K562 (cell line): Measurements from ENCODE around the gene CDC37. TPM values are rescaled to one million over a fixed set of nuclear protein-coding genes. Genes with fewer than 3 reads are reported as not detected.

Experiments used
- ARHGAP35 ChIP-seq: fragments of 450-650 bp; IDR thresholded peaks from 2 replicates; pipeline ENCODE4 v1.6.1; 2018; ENCODE audit not compliant: partially characterized antibody
- BMI1 ChIP-seq: fragments of 150-350 bp; IDR thresholded peaks from 2 replicates; pipeline ENCODE4 v1.6.1; 2014; ENCODE audit warnings: low read length
- BRF1 ChIP-seq: IDR thresholded peaks from 3 replicates; pipeline ENCODE4 v1.6.1; 2011; ENCODE audit warnings: borderline replicate concordance, mild to moderate bottlenecking; ENCODE audit not compliant: insufficient read length; ENCODE audit errors: extremely low read depth
- CXXC5 ChIP-seq: fragments of 250-450 bp; sonication (Bioruptor Pico); IDR thresholded peaks from 2 replicates; pipeline ENCODE4 v1.8.0; 2022; ENCODE audit warnings: inconsistent platforms, mild to moderate bottlenecking, moderate library complexity
- E2F1 ChIP-seq: sonication (generic); formaldehyde crosslinking; IDR thresholded peaks from 2 replicates; pipeline ENCODE4 v1.8.1; 2023; ENCODE audit warnings: mild to moderate bottlenecking, missing genetic modification reagents, moderate library complexity
- FOSL1 ChIP-seq: fragments of 200-800 bp; sonication (Bioruptor generic); conservative IDR thresholded peaks from 2 replicates; pipeline ENCODE4 v1.6.1; 2016; ENCODE audit warnings: missing genetic modification characterization, missing compliant biosample characterization
- FOXA3 ChIP-seq, 2 experiments: fragments of 450-650 bp in 1 of 2; sonication (generic) in 1 of 2; formaldehyde crosslinking; IDR thresholded peaks in 1 of 2; conservative IDR thresholded peaks in 1 of 2; 2 replicates each; pipeline versions ENCODE4 v1.4.0 to v1.8.0; 2020 to 2022; ENCODE audit warnings: mild to moderate bottlenecking in 2 of 2, missing genetic modification reagents in 1 of 2
- FOXP4 ChIP-seq: sonication (generic); formaldehyde crosslinking; IDR thresholded peaks from 2 replicates; pipeline ENCODE4 v1.8.0; 2022; ENCODE audit warnings: mild to moderate bottlenecking, missing genetic modification reagents, borderline replicate concordance
- GATAD2B ChIP-seq: fragments of 450-650 bp; IDR thresholded peaks from 2 replicates; pipeline ENCODE4 v1.6.1; 2017; ENCODE audit warnings: mild to moderate bottlenecking, borderline replicate concordance
- HINFP ChIP-seq: fragments of 450-650 bp; conservative IDR thresholded peaks from 2 replicates; pipeline ENCODE4 v1.6.1; 2016; ENCODE audit warnings: missing genetic modification characterization, low read depth, mild to moderate bottlenecking, control low read depth, missing compliant biosample characterization
- HLTF ChIP-seq: fragments of 450-650 bp; IDR thresholded peaks from 2 replicates; pipeline ENCODE4 v1.6.1; 2016
- MEIS2 ChIP-seq: fragments of 450-650 bp; IDR thresholded peaks from 2 replicates; pipeline ENCODE4 v1.6.1; 2014; ENCODE audit warnings: mild to moderate bottlenecking; ENCODE audit not compliant: partially characterized antibody
- PHB ChIP-seq: fragments of 250-450 bp; sonication (Bioruptor Pico); IDR thresholded peaks from 2 replicates; pipeline ENCODE4 v1.5.0; 2021
- RBFOX2 ChIP-seq: fragments of 200-400 bp; formaldehyde crosslinking; IDR thresholded peaks from 2 replicates; pipeline ENCODE4 v1.6.1; 2017; ENCODE audit warnings: low read depth, mild to moderate bottlenecking, low read length, moderate library complexity
- SMARCA4 ChIP-seq: fragments of 450-650 bp; IDR thresholded peaks from 2 replicates; pipeline ENCODE4 v1.6.1; 2016
- SNAPC5 ChIP-seq: fragments of 250-450 bp; sonication (Bioruptor Pico); IDR thresholded peaks from 2 replicates; pipeline ENCODE4 v1.8.0; 2021; ENCODE audit warnings: moderate library complexity, mild to moderate bottlenecking, inconsistent platforms
- SREBF2 ChIP-seq: sonication (generic); formaldehyde crosslinking; IDR thresholded peaks from 2 replicates; pipeline ENCODE4 v1.4.0; 2020; ENCODE audit warnings: mild to moderate bottlenecking, missing genetic modification reagents
- SRF ChIP-seq, 2 experiments: fragments of 250-450, 450-650 bp in 1 of 2; sonication (Bioruptor Pico) in 1 of 2; sonication (generic) in 1 of 2; formaldehyde crosslinking; IDR thresholded peaks; 2 replicates each; pipeline versions ENCODE4 v1.5.0 to v1.5.1; 2020 to 2022; ENCODE audit warnings: mild to moderate bottlenecking in 1 of 2, missing genetic modification reagents in 1 of 2
- SRSF9 ChIP-seq: fragments of 200-400 bp; formaldehyde crosslinking; IDR thresholded peaks from 2 replicates; pipeline ENCODE4 v1.6.1; 2017; ENCODE audit warnings: low read depth, low read length, borderline replicate concordance
- XRCC5 ChIP-seq: fragments of 200-400 bp; formaldehyde crosslinking; IDR thresholded peaks from 2 replicates; pipeline ENCODE4 v1.6.1; 2017; ENCODE audit warnings: low read depth, mild to moderate bottlenecking, low read length
- ZBTB1 ChIP-seq: sonication (generic); formaldehyde crosslinking; IDR thresholded peaks from 2 replicates; pipeline ENCODE4 v1.8.1; 2023; ENCODE audit warnings: missing genetic modification reagents, low read depth, mild to moderate bottlenecking, borderline replicate concordance
- ZBTB7A ChIP-seq: IDR thresholded peaks from 2 replicates; pipeline ENCODE4 v1.6.1; 2011; ENCODE audit warnings: low read depth, mild to moderate bottlenecking, low read length, moderate library complexity, borderline replicate concordance; ENCODE audit not compliant: control insufficient read depth
- ZNF3 ChIP-seq: fragments of 250-450 bp; sonication (Bioruptor Pico); IDR thresholded peaks from 2 replicates; pipeline ENCODE4 v1.5.0; 2021; ENCODE audit warnings: mild to moderate bottlenecking, moderate library complexity
- ZNF695 ChIP-seq: fragments of 450-650 bp; formaldehyde crosslinking; IDR thresholded peaks from 2 replicates; pipeline ENCODE4 v1.4.0; 2020; ENCODE audit warnings: mild to moderate bottlenecking, moderate library complexity
- ZZZ3 ChIP-seq: fragments of 450-650 bp; IDR thresholded peaks from 2 replicates; pipeline ENCODE4 v1.6.1; 2016; ENCODE audit warnings: antibody characterized with exemption, mild to moderate bottlenecking, moderate library complexity
- polyA plus RNA-seq, 8 experiments: library from polyadenylated mRNA; depleted of rRNA in 4 of 8; stranded (reverse) in 5 of 8; unstranded in 3 of 8; fragments of >200 nt; fragmentation: Nextera tagmentation in 2 of 8; fragmentation: Illumina TruSeq in 1 of 8; extraction: Ambion mirVana in 2 of 8; extraction: Trizol in 1 of 8; gene quantifications; 2 replicates each; pipeline versions ENCODE4 v1.2.1 to v1.2.3, GENCODE V29; 2011 to 2014; ENCODE audit warnings: inconsistent platforms in 1 of 8, missing spikeins in 1 of 8
- total RNA-seq, 7 experiments: library from RNA; depleted of rRNA in 6 of 7; stranded (reverse); fragments of >200 nt in 6 of 7; fragmentation: Illumina TruSeq in 2 of 7; extraction: Trizol in 2 of 7; gene quantifications; 2 replicates each; pipeline versions ENCODE4 v1.2.1 to v1.2.3, GENCODE V29; 2011 to 2021; ENCODE audit warnings: low replicate concordance in 1 of 7

Gene CDC37
- total and polyA plus RNA-seq, 9 of the 15 experiments (the other 6 are each of a cell fraction or from before 2014, with no cell fraction given), result 6.6 to 538 (median 227) TPM

GRCh38 chr19:10431254-10431942, 28.1 kb upstream of the CDC37 start (continued):
- TF ChIP-seq BRF1, result no peak
- TF ChIP-seq ZBTB7A, result peak; percentile 92
- no peak for TF ChIP-seq SREBF2
- no peak for TF ChIP-seq BMI1
- TF ChIP-seq XRCC5, result peak; percentile 91
- no peak for TF ChIP-seq FOSL1
- no peak for TF ChIP-seq HINFP (tag)
- 0 out of 2 replicates have a peak, but pooled peaks have one; percentile 34 for TF ChIP-seq GATAD2B
- peak; percentile 68 for TF ChIP-seq ARHGAP35
- TF ChIP-seq SNAPC5 (CRISPR knock-in tag), result no peak
- TF ChIP-seq SRF (CRISPR knock-in tag; IDR thresholded peaks at IDR 0.05), result no peak
- no peak for TF ChIP-seq ZNF3 (CRISPR knock-in tag)
- TF ChIP-seq RBFOX2, result peak; percentile 20; the same call in 1 of the 2 replicates
- 0 out of 2 replicates have a peak, but pooled peaks have one; percentile 62 for TF ChIP-seq E2F1 (CRISPR knock-in tag)
- no peak for TF ChIP-seq CXXC5 (CRISPR knock-in tag)
- TF ChIP-seq ZZZ3, result no peak
- TF ChIP-seq HLTF, result 0 out of 2 replicates have a peak, but pooled peaks have one; percentile 38
- no peak for TF ChIP-seq ZNF695
- TF ChIP-seq SRSF9, result no peak
- TF ChIP-seq FOXP4 (CRISPR knock-in tag), result no peak
- TF ChIP-seq SMARCA4, result peak; percentile 21
- peak; percentile 27 for TF ChIP-seq MEIS2
- TF ChIP-seq ZBTB1 (CRISPR knock-in tag), result peak; percentile 98
- TF ChIP-seq FOXA3 (CRISPR knock-in tag; conservative IDR thresholded peaks at IDR 0.05 in 1 of 2, IDR thresholded peaks at IDR 0.05 in 1 of 2), result peak in 1 of 2 experiments; percentile 66; a peak in 1 of 4 replicates
- no peak for TF ChIP-seq PHB (CRISPR knock-in tag)
